ENCODE results near the gene ZNF12. TPM values are rescaled to one million over a fixed set of nuclear protein-coding genes. Genes with fewer than 3 reads are reported as not detected.
"Not testable (repeated sequence)": the region's sequence is repeated elsewhere in the genome, so short reads cannot be mapped to it uniquely, and the experiment has no call there.

The ZNF12 gene
- total and polyA plus RNA-seq, 2 donors, result 21.5 to 24.7 TPM

- not testable (repeated sequence) for H3K27me3 ChIP-seq (ENCODE audit: control insufficient read depth in 2 of 2, insufficient read depth in 1 of 2, low read length in 1 of 2); H3K4me3 ChIP-seq (ENCODE audit: low read length in 2 of 2); DNase-seq (ENCODE audit: low read depth in 6 of 9, low spot score in 9 of 9); H3K4me1 ChIP-seq (ENCODE audit: control insufficient read depth in 2 of 2, insufficient read depth in 2 of 2, low read length in 2 of 2); H3K27ac ChIP-seq (ENCODE audit: low read depth in 1 of 2, low read length in 1 of 2); H3K36me3 ChIP-seq (ENCODE audit: control insufficient read depth in 2 of 2, insufficient read depth in 2 of 2, low read length in 1 of 2)
- WGBS, result 98% methylated on average over 21 of the region's 34 CpGs
- H3K9me3 ChIP-seq (ENCODE audit: control insufficient read depth in 2 of 2, insufficient read depth in 1 of 2, low read length in 1 of 2), result peaks cover 5 to 21% of the 10 kb centered on the region in 2 donors
Measured at GRCh38 chr7:6670851-6671250, 35.9 kb downstream of the ZNF12 start.

GRCh38 chr7:6658618-6659345 is 48.0 kb downstream of the ZNF12 start:
- WGBS, result 34% methylated on average over 11 of the region's 11 CpGs
- peaks cover 0 to 8% of the 10 kb centered on the region in 2 donors for H3K27me3 ChIP-seq (ENCODE audit: control insufficient read depth in 2 of 2, insufficient read depth in 1 of 2, low read length in 1 of 2)
- H3K27ac ChIP-seq (ENCODE audit: low read depth in 1 of 2, low read length in 1 of 2), result no peak overlapping the region
- no peak for DNase-seq (ENCODE audit: low read depth in 6 of 9, low spot score in 9 of 9)
- H3K4me1 ChIP-seq (ENCODE audit: control insufficient read depth in 2 of 2, insufficient read depth in 2 of 2, low read length in 2 of 2), result peaks cover 0 to 5% of the 10 kb centered on the region in 2 donors
- no peak overlapping the region for H3K4me3 ChIP-seq (ENCODE audit: low read length in 2 of 2)
- peaks cover 10 to 17% of the 10 kb centered on the region in 2 donors for H3K36me3 ChIP-seq (ENCODE audit: control insufficient read depth in 2 of 2, insufficient read depth in 2 of 2, low read length in 1 of 2)
- peaks cover 0 to 6% of the 10 kb centered on the region in 2 donors for H3K9me3 ChIP-seq (ENCODE audit: control insufficient read depth in 2 of 2, insufficient read depth in 1 of 2, low read length in 1 of 2)

GRCh38 chr7:6656413-6656812 is 50.3 kb downstream of the ZNF12 start:
- WGBS, result 99% methylated on average over 9 of the region's 9 CpGs
- peaks cover 25 to 40% of the 10 kb centered on the region in 2 donors for H3K36me3 ChIP-seq (ENCODE audit: control insufficient read depth in 2 of 2, insufficient read depth in 2 of 2, low read length in 1 of 2)
- no peak for DNase-seq (ENCODE audit: low read depth in 6 of 9, low spot score in 9 of 9)
- peaks cover 0 to 5% of the 10 kb centered on the region in 2 donors for H3K4me1 ChIP-seq (ENCODE audit: control insufficient read depth in 2 of 2, insufficient read depth in 2 of 2, low read length in 2 of 2)
- no peaks in the 10 kb centered on the region for H3K27me3 ChIP-seq (ENCODE audit: control insufficient read depth in 2 of 2, insufficient read depth in 1 of 2, low read length in 1 of 2)
- peaks cover 19 to 29% of the 10 kb centered on the region in 2 donors for H3K9me3 ChIP-seq (ENCODE audit: control insufficient read depth in 2 of 2, insufficient read depth in 1 of 2, low read length in 1 of 2)
- H3K4me3 ChIP-seq (ENCODE audit: low read length in 2 of 2), result no peak overlapping the region
- no peak overlapping the region for H3K27ac ChIP-seq (ENCODE audit: low read depth in 1 of 2, low read length in 1 of 2)

- H3K4me3 ChIP-seq (ENCODE audit: low read length in 2 of 2), result no peak overlapping the region
- H3K27ac ChIP-seq (ENCODE audit: low read depth in 1 of 2, low read length in 1 of 2), result no peak overlapping the region
- H3K9me3 ChIP-seq (ENCODE audit: control insufficient read depth in 2 of 2, insufficient read depth in 1 of 2, low read length in 1 of 2), result peaks cover 25 to 29% of the 10 kb centered on the region in 2 donors
- H3K4me1 ChIP-seq (ENCODE audit: control insufficient read depth in 2 of 2, insufficient read depth in 2 of 2, low read length in 2 of 2), result peaks cover 0 to 5% of the 10 kb centered on the region in 2 donors
- no peaks in the 10 kb centered on the region for H3K27me3 ChIP-seq (ENCODE audit: control insufficient read depth in 2 of 2, insufficient read depth in 1 of 2, low read length in 1 of 2)
- WGBS, result 96% methylated on average over 17 of the region's 17 CpGs
- peaks cover 29 to 46% of the 10 kb centered on the region in 2 donors for H3K36me3 ChIP-seq (ENCODE audit: control insufficient read depth in 2 of 2, insufficient read depth in 2 of 2, low read length in 1 of 2)
- DNase-seq (ENCODE audit: low read depth in 6 of 9, low spot score in 9 of 9), result no peak
Measured at GRCh38 chr7:6655636-6656385, 50.9 kb downstream of the ZNF12 start.

GRCh38 chr7:6654842-6655610 is 51.7 kb downstream of the ZNF12 start:
- 97% methylated on average over 48 of the region's 48 CpGs for WGBS

GRCh38 chr7:6654113-6654841 is 52.5 kb downstream of the ZNF12 start:
- H3K4me3 ChIP-seq (ENCODE audit: low read length in 2 of 2), result no peak overlapping the region
- H3K27ac ChIP-seq (ENCODE audit: low read depth in 1 of 2, low read length in 1 of 2), result no peak overlapping the region
- WGBS, result 98% methylated on average over 94 of the region's 94 CpGs
- no peak for DNase-seq (ENCODE audit: low read depth in 6 of 9, low spot score in 9 of 9)
- H3K9me3 ChIP-seq (ENCODE audit: control insufficient read depth in 2 of 2, insufficient read depth in 1 of 2, low read length in 1 of 2), result peaks cover 29 to 37% of the 10 kb centered on the region in 2 donors
- H3K27me3 ChIP-seq (ENCODE audit: control insufficient read depth in 2 of 2, insufficient read depth in 1 of 2, low read length in 1 of 2), result no peaks in the 10 kb centered on the region
- H3K36me3 ChIP-seq (ENCODE audit: control insufficient read depth in 2 of 2, insufficient read depth in 2 of 2, low read length in 1 of 2), result peaks cover 38 to 61% of the 10 kb centered on the region in 2 donors
- peaks cover 0 to 5% of the 10 kb centered on the region in 2 donors for H3K4me1 ChIP-seq (ENCODE audit: control insufficient read depth in 2 of 2, insufficient read depth in 2 of 2, low read length in 2 of 2)

More at GRCh38 chr7:6654842-6655610, 51.7 kb downstream of the ZNF12 start:
- H3K36me3 ChIP-seq (ENCODE audit: control insufficient read depth in 2 of 2, insufficient read depth in 2 of 2, low read length in 1 of 2), result peaks cover 35 to 53% of the 10 kb centered on the region in 2 donors
- peaks cover 0 to 5% of the 10 kb centered on the region in 2 donors for H3K4me1 ChIP-seq (ENCODE audit: control insufficient read depth in 2 of 2, insufficient read depth in 2 of 2, low read length in 2 of 2)
- DNase-seq (ENCODE audit: low read depth in 6 of 9, low spot score in 9 of 9), result no peak
- peaks cover 29 to 32% of the 10 kb centered on the region in 2 donors for H3K9me3 ChIP-seq (ENCODE audit: control insufficient read depth in 2 of 2, insufficient read depth in 1 of 2, low read length in 1 of 2)
- H3K27me3 ChIP-seq (ENCODE audit: control insufficient read depth in 2 of 2, insufficient read depth in 1 of 2, low read length in 1 of 2), result no peaks in the 10 kb centered on the region
- H3K27ac ChIP-seq (ENCODE audit: low read depth in 1 of 2, low read length in 1 of 2), result no peak overlapping the region
- H3K4me3 ChIP-seq (ENCODE audit: low read length in 2 of 2), result no peak overlapping the region

- Histone ChIP-seq H3K36me3 (ENCODE audit: control insufficient read depth in 2 of 2, insufficient read depth in 2 of 2, low read length in 1 of 2) (peaks cover 45 to 70% of the 10 kb centered on the region in 2 donors), H3K9me3 (ENCODE audit: control insufficient read depth in 2 of 2, insufficient read depth in 1 of 2, low read length in 1 of 2) (peaks cover 29 to 37% of the 10 kb centered on the region in 2 donors), H3K27ac (ENCODE audit: low read depth in 1 of 2, low read length in 1 of 2) (no peak overlapping the region), H3K27me3 (ENCODE audit: control insufficient read depth in 2 of 2, insufficient read depth in 1 of 2, low read length in 1 of 2) (no peaks in the 10 kb centered on the region), H3K4me3 (ENCODE audit: low read length in 2 of 2) (no peak overlapping the region), H3K4me1 (ENCODE audit: control insufficient read depth in 2 of 2, insufficient read depth in 2 of 2, low read length in 2 of 2) (no peaks in the 10 kb centered on the region)
- DNase-seq (ENCODE audit: low read depth in 6 of 9, low spot score in 9 of 9), result no peak
- 98% methylated on average over 146 of the region's 146 CpGs for WGBS
Measured at GRCh38 chr7:6653071-6654003, 53.4 kb downstream of the ZNF12 start.

All from thymus (tissue), 11 donors.